ENCODE measurements around the gene KRTAP5-11.

Gene KRTAP5-11

GRCh38 chr11:71565263-71565662 lies 17.4 kb downstream of the KRTAP5-11 start, which contains the start of gene KRTAP5-10:
TSS of gene KRTAP5-10 (plus strand) at chr11:71565563. CDS start at chr11:71565588, 25 bp downstream.
- H3K27me3 ChIP-seq (ENCODE audit: insufficient read depth, low read length, poor library complexity, severe bottlenecking): no peaks in the 10 kb centered on the region
- H3K9me3 ChIP-seq (ENCODE audit: insufficient read depth, low read depth, low read length): no peaks in the 10 kb centered on the region
- no peaks in the 10 kb centered on the region for H3K36me3 ChIP-seq (ENCODE audit: insufficient read depth, low read length)
- no peak for TF ChIP-seq CTCF (conservative IDR thresholded peaks at IDR 0.05; ENCODE audit: low read length)
- no peak for TF ChIP-seq EZH2phosphoT487 (IDR thresholded peaks at IDR 0.05; ENCODE audit: borderline replicate concordance)
- H4K20me1 ChIP-seq (ENCODE audit: insufficient read depth, low read length, poor library complexity, severe bottlenecking): no peaks in the 10 kb centered on the region
- H3K4me3 ChIP-seq (ENCODE audit: low read length, poor library complexity, severe bottlenecking): no peak within 1 kb of the TSS
- H3K9ac ChIP-seq (ENCODE audit: low read depth, low read length, poor library complexity, severe bottlenecking): no peak within 1 kb of the TSS
- H3K9me2 ChIP-seq (replicated peaks; ENCODE audit: low read depth, low read length): no peaks in the 10 kb centered on the region
- H3K79me2 ChIP-seq (ENCODE audit: insufficient read depth, low read length): no peaks in the 10 kb centered on the region
- no peaks in the 10 kb centered on the region for H3F3A ChIP-seq (ENCODE audit: low read depth)
- H3K4me1 ChIP-seq (ENCODE audit: insufficient read depth, low read length, poor library complexity, severe bottlenecking): no peaks in the 10 kb centered on the region
- no peak within 1 kb of the TSS for H3K4me2 ChIP-seq (ENCODE audit: low read depth, low read length, poor library complexity, severe bottlenecking)
- H2AFZ ChIP-seq (ENCODE audit: low read length): no peak within 1 kb of the TSS

GRCh38 chr11:71564430-71564829 lies 18.2 kb downstream of the KRTAP5-11 start:
- no peak for TF ChIP-seq EZH2phosphoT487 (IDR thresholded peaks at IDR 0.05; ENCODE audit: borderline replicate concordance)
- TF ChIP-seq CTCF (conservative IDR thresholded peaks at IDR 0.05; ENCODE audit: low read length): no peak
- Histone ChIP-seq H4K20me1 (ENCODE audit: insufficient read depth, low read length, poor library complexity, severe bottlenecking) (no peaks in the 10 kb centered on the region), H3K9me3 (ENCODE audit: insufficient read depth, low read depth, low read length) (no peaks in the 10 kb centered on the region), H3F3A (ENCODE audit: low read depth) (no peaks in the 10 kb centered on the region), H3K4me2 (ENCODE audit: low read depth, low read length, poor library complexity, severe bottlenecking) (no peak overlapping the region), H3K79me2 (ENCODE audit: insufficient read depth, low read length) (no peaks in the 10 kb centered on the region), H2AFZ (ENCODE audit: low read length) (no peak overlapping the region), H3K4me1 (ENCODE audit: insufficient read depth, low read length, poor library complexity, severe bottlenecking) (no peaks in the 10 kb centered on the region), H3K36me3 (ENCODE audit: insufficient read depth, low read length) (no peaks in the 10 kb centered on the region), H3K27me3 (ENCODE audit: insufficient read depth, low read length, poor library complexity, severe bottlenecking) (no peaks in the 10 kb centered on the region), H3K4me3 (ENCODE audit: low read length, poor library complexity, severe bottlenecking) (no peak overlapping the region), H3K9me2 (replicated peaks; ENCODE audit: low read depth, low read length) (no peaks in the 10 kb centered on the region), H3K9ac (ENCODE audit: low read depth, low read length, poor library complexity, severe bottlenecking) (no peak overlapping the region)

- H3K9me3 ChIP-seq (ENCODE audit: insufficient read depth, low read depth, low read length): no peaks in the 10 kb centered on the region
- no peaks in the 10 kb centered on the region for H3K36me3 ChIP-seq (ENCODE audit: insufficient read depth, low read length)
- no peak overlapping the region for H3K9ac ChIP-seq (ENCODE audit: low read depth, low read length, poor library complexity, severe bottlenecking)
- no peaks in the 10 kb centered on the region for H3K27me3 ChIP-seq (ENCODE audit: insufficient read depth, low read length, poor library complexity, severe bottlenecking)
- H3K79me2 ChIP-seq (ENCODE audit: insufficient read depth, low read length): no peaks in the 10 kb centered on the region
- no peaks in the 10 kb centered on the region for H4K20me1 ChIP-seq (ENCODE audit: insufficient read depth, low read length, poor library complexity, severe bottlenecking)
- no peaks in the 10 kb centered on the region for H3K4me1 ChIP-seq (ENCODE audit: insufficient read depth, low read length, poor library complexity, severe bottlenecking)
- TF ChIP-seq EZH2phosphoT487 (IDR thresholded peaks at IDR 0.05; ENCODE audit: borderline replicate concordance) (no peak), CTCF (conservative IDR thresholded peaks at IDR 0.05; ENCODE audit: low read length) (peak; percentile 72)
- no peak overlapping the region for H2AFZ ChIP-seq (ENCODE audit: low read length)
- no peak overlapping the region for H3K4me2 ChIP-seq (ENCODE audit: low read depth, low read length, poor library complexity, severe bottlenecking)
- H3K4me3 ChIP-seq (ENCODE audit: low read length, poor library complexity, severe bottlenecking): no peak overlapping the region
- H3F3A ChIP-seq (ENCODE audit: low read depth): no peaks in the 10 kb centered on the region
- no peaks in the 10 kb centered on the region for H3K9me2 ChIP-seq (replicated peaks; ENCODE audit: low read depth, low read length)
These were observed 19.3 kb downstream of the KRTAP5-11 start for GRCh38 chr11:71563406-71563805.

Measured in Loucy (cell line).